Type B pancreatic cell (in vitro differentiated cells): Measurements from ENCODE around the gene ZNF750. TPM values are rescaled to one million over a fixed set of nuclear protein-coding genes. Genes with fewer than 3 reads are reported as not detected.

Source experiments
- DNase-seq: peaks from one replicate; pipeline ENCODE4 v3.0.0; 2021; ENCODE audit warnings: mixed read lengths; ENCODE audit not compliant: unreplicated experiment; ENCODE audit errors: extremely low spot score
- H3K27ac Mint-ChIP-seq: 2 replicates; pipeline ENCODE4 v1.8.0; 2021; ENCODE audit warnings: mild to moderate bottlenecking, mixed read lengths
- H3K27me3 Mint-ChIP-seq: 2 replicates; pipeline ENCODE4 v1.8.0; 2021; ENCODE audit warnings: mixed read lengths
- H3K36me3 Mint-ChIP-seq: 2 replicates; pipeline ENCODE4 v1.8.0; 2021; ENCODE audit warnings: mixed read lengths
- H3K4me1 Mint-ChIP-seq: one replicate; pipeline ENCODE4 v1.8.0; 2021; ENCODE audit warnings: mixed read lengths; ENCODE audit not compliant: unreplicated experiment
- H3K4me3 Mint-ChIP-seq: 2 replicates; pipeline ENCODE4 v1.8.0; 2021; ENCODE audit warnings: mild to moderate bottlenecking, mixed read lengths
- H3K9me3 Mint-ChIP-seq: 2 replicates; pipeline ENCODE4 v1.8.0; 2021; ENCODE audit warnings: mixed read lengths
- total RNA-seq: library from RNA; stranded (reverse); gene quantifications from 2 replicates; pipeline ENCODE4 v1.2.1, GENCODE V29; 2021; ENCODE audit warnings: low replicate concordance
- TF ChIP-seq, protein P1 (sequence below): fragments of 200-600 bp; sonication (generic); conservative IDR thresholded peaks from 2 replicates; pipeline ENCODE4 v1.5.0; 2021; ENCODE audit warnings: antibody characterized with exemption, mild to moderate bottlenecking

The ZNF750 gene
- total RNA-seq, 1 donor from 2014 or later, result 10.3 TPM

DNA sequence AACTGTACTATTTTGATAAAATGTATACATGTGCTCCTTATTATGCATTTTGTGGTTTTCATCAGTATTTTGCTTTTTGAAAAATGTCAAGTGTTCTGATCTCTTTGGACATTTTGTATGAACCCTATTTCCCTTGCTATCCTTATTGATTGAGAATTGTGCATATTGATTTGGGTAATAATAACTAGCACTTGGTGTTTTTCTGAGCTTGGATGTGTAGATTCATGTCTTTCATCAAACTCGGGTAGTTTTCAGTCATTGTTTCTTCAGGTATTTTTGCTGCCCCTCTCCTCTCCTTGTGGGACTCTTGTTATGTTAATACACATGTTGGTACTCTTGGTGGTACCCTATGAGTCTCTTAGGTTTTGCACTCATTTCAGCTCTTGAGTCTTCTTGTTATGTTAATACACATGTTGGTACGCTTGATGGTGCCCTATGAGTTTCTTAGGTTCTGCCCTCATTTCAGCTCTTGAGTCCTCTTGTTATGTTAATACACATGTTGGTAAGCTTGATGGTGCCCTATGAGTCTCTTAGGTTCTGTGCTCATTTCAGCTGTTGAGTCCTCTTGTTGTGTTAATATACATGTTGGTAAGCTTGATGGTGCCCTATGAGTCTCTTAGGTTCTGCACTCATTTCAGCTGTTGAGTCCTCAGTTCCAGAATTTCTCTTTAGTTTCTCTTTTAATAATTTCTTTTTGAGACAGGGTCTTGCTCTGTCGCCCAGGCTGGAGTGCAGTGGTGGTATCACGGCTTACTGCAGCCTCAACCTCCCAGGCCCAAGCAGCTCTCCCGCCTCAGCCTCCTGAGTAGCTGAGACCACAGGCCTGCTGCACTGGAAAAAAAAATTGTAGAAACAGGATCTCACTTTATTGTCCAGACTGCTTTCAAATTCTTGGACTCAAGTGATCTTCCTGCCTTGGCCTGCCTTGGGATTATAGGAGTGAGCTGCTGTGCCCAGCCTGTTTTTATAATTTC, 19.3 kb downstream of the ZNF750 start:
- H3K9me3 Mint-ChIP-seq, result peaks cover 5% of the 10 kb centered on the region
- H3K4me3 Mint-ChIP-seq, result no peak overlapping the region
- no peak for DNase-seq
- TF ChIP-seq, protein P1, sequence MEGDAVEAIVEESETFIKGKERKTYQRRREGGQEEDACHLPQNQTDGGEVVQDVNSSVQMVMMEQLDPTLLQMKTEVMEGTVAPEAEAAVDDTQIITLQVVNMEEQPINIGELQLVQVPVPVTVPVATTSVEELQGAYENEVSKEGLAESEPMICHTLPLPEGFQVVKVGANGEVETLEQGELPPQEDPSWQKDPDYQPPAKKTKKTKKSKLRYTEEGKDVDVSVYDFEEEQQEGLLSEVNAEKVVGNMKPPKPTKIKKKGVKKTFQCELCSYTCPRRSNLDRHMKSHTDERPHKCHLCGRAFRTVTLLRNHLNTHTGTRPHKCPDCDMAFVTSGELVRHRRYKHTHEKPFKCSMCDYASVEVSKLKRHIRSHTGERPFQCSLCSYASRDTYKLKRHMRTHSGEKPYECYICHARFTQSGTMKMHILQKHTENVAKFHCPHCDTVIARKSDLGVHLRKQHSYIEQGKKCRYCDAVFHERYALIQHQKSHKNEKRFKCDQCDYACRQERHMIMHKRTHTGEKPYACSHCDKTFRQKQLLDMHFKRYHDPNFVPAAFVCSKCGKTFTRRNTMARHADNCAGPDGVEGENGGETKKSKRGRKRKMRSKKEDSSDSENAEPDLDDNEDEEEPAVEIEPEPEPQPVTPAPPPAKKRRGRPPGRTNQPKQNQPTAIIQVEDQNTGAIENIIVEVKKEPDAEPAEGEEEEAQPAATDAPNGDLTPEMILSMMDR, result no peak
- peaks cover 44% of the 10 kb centered on the region for H3K36me3 Mint-ChIP-seq
- H3K27me3 Mint-ChIP-seq, result no peaks in the 10 kb centered on the region
- no peak overlapping the region for H3K27ac Mint-ChIP-seq
- H3K4me1 Mint-ChIP-seq, result no peaks in the 10 kb centered on the region

DNA sequence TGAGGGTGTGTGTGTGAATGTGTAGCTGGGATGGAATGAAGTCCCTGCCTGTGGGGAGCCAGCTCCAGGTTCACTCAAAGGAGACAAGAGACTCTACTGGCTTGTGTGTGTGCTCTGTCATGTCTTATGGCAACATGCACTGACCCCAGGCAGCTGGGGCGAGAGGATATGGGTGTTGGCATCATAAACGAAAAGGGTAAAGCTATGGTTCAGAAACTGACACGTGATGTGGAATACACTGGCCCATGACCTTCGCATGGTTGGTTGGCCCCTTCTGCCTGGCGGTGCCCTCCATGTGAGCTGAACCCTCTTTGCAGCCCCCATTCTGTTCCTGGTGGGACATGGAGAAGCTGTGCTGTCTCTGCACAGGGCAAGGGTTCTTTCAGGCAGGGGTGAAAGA, 21.9 kb downstream of the ZNF750 start:
- no peak for DNase-seq
- Mint-ChIP-seq H3K4me3 (no peak overlapping the region), H3K4me1 (no peaks in the 10 kb centered on the region), H3K27ac (no peak overlapping the region), H3K27me3 (no peaks in the 10 kb centered on the region), H3K36me3 (peaks cover 51% of the 10 kb centered on the region), H3K9me3 (peaks cover 5% of the 10 kb centered on the region)
- TF ChIP-seq, protein P1, result no peak

DNA sequence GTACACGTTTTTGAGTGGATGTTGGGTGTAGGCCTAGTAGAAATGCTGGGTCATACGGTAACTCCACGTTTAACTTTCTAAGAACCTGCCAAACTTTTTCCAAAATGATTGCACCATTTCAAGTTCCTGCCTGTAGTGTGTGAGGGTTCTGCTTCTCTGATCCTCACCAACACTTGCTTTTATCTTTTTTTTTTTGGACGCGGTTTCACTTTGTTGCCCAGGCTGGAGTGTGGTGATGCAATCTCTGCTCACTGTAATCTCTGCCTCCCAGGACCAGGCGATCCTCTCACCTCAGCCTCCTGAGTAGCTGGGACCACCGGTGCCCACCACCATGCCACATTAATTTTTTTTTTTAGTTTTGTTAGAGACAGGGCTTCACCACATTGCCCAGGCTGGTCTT, 23.5 kb downstream of the ZNF750 start:
- Mint-ChIP-seq H3K9me3 (peaks cover 5% of the 10 kb centered on the region), H3K36me3 (peaks cover 40% of the 10 kb centered on the region), H3K27me3 (no peaks in the 10 kb centered on the region), H3K27ac (no peak overlapping the region), H3K4me1 (no peaks in the 10 kb centered on the region), H3K4me3 (no peak overlapping the region)
- DNase-seq, result no peak
- TF ChIP-seq, protein P1, result no peak

DNA sequence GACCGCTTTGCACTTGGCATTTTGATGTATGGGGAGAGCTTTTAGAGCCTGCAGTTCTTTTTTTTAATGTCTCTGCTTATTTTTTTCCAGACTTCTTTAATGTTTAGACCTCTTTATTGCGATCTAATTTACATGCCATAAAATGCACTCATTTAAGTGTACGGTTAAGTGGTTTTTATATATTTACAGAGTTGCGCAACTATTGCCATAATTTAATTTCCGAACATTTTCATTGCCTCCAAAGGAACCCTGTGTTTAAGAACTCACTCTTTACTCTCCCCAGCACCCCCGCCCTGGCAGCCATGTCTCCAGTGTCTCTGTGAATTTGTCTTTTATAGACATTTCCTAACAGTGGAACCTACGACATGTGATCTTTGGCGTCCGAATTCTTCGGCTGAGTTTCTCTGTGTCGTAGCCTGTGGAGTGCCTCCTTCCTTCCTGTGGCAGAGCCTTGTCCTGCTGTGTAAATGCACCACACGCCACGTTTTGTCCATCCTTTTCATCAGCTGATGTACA, 24.0 kb downstream of the ZNF750 start:
- no peak for DNase-seq
- H3K4me3 Mint-ChIP-seq, result no peak overlapping the region
- H3K27me3 Mint-ChIP-seq, result no peaks in the 10 kb centered on the region
- no peaks in the 10 kb centered on the region for H3K4me1 Mint-ChIP-seq
- H3K9me3 Mint-ChIP-seq, result peaks cover 5% of the 10 kb centered on the region
- no peak overlapping the region for H3K27ac Mint-ChIP-seq
- peaks cover 40% of the 10 kb centered on the region for H3K36me3 Mint-ChIP-seq
- TF ChIP-seq, protein P1, result no peak

DNA sequence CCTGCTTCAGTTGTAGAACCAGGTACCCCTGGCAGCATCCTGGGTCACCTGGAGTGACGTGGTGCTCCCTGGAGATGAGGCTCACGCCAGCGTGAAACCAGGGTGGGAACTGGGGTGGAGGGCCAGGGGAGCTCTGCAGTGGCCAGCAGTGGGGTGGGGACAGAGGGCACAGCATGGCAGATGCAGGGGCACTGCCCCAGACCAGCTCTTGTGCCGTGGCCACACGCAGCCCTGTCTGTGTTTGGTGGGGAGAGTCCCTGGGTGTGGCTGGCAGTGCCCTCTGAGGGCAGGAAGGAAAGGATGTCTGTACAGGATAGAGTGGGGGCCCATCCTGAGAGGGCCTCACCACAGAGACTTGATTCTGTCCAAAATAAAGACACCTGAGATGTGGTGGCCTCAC, 24.5 kb downstream of the ZNF750 start:
- no peaks in the 10 kb centered on the region for H3K4me1 Mint-ChIP-seq
- no peak overlapping the region for H3K27ac Mint-ChIP-seq
- no peak overlapping the region for H3K4me3 Mint-ChIP-seq
- no peak for DNase-seq
- TF ChIP-seq, protein P1, result no peak
- peaks cover 2% of the 10 kb centered on the region for H3K9me3 Mint-ChIP-seq
- H3K36me3 Mint-ChIP-seq, result peaks cover 37% of the 10 kb centered on the region
- H3K27me3 Mint-ChIP-seq, result no peaks in the 10 kb centered on the region
